GM04503 (cell line): Measurements from ENCODE around the gene PRTN3.
"Not testable (repeated sequence)": the region's sequence is repeated elsewhere in the genome, so short reads cannot be mapped to it uniquely, and the experiment has no call there.

Experiments used
- DNase-seq: peaks from one replicate; pipeline ENCODE4 v3.0.0-alpha.2; 2012; ENCODE audit warnings: low read depth

Gene PRTN3

DNA sequence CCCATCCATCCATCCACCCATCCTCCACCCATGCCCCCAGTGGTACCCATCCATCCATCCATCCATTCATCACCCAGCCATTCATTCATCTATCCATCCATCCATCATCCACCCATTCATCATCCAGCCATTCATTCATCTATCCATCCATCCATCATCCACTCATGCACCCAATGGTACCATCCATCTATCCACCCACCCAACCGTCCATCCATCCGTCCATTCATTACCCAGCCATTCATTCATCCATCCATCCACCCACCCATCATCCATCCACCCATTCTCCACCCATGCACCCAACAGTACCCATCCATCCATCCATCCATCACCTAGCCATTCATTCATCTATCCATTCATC lies 24.3 kb upstream of the PRTN3 start:
- no peak for DNase-seq

- DNase-seq = not testable (repeated sequence)
These were observed 20.6 kb upstream of the PRTN3 start for GRCh38 chr19:820212-820611.

- no peak for DNase-seq
These were observed 19.5 kb upstream of the PRTN3 start for GRCh38 chr19:821231-821824.

DNA sequence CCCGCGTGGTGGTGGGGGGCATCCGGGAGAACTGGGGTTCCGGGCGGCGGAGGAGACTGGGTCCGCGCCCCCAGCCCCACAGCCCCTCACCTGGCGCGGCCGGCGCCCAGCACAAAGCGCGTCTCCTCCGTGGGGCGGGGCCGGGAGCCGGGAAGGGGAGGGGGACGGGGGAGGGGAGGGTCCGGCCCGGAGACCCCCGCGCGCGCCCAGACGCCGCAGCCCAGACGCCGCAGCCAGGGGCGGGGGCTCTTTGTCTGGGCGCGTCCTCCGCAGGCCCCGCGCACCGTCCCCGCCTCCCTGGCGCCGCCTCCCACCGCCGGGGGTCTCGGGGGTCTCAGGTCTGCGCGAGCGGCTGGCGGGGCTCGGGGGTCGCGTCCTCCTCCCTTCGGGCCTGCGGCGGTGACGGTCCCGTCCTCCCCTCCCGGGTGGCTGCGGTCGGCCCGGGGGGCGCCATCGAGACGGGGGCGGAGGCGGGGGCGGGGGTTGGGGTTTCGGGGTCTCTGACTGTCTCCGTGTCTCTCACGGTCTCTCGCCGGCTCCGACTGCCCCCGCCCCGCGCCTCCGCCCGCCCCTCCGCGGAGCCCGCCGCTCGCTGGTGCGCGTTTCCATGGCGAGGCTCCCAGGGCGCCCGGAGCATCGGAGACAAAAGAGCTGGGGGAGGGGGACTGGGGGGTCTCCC lies 18.8 kb upstream of the PRTN3 start, which contains the start of gene PLPPR3:
Gene PLPPR3 (minus strand): TSS at position 131 of the 679 bp plus-strand sequence. CDS start 396 bp downstream, outside the sequence.
- DNase-seq = no peak

DNA sequence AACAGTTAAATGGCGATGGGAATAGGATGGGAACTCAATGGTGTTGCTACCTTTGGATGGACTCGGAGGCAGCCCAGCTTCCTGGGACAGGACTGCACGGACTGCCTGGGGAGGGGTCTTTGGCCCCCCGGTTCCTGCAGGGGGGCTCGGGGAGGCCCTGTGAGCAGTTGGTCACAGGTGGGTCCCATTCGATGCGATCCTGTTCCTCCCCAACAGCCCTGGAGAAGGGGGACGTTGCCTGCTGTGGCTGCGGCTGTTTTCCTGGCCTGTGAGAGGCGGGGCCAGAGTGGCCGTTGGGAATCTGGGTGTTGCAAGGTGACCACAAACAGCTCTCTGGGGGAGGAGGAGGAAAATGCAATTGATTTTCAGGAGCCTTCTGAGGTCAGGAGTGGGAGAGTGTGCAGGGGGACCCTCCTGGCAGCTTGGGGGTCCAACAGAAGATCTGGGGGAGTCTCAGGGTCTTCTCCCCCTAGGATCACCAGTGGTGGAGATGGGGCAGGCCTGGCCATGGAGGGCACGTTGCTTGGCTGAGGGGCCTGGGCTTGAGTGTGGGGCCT lies 17.2 kb upstream of the PRTN3 start:
- no peak for DNase-seq

- DNase-seq = no peak
These were observed 15.9 kb upstream of the PRTN3 start for GRCh38 chr19:824885-825284.

DNA sequence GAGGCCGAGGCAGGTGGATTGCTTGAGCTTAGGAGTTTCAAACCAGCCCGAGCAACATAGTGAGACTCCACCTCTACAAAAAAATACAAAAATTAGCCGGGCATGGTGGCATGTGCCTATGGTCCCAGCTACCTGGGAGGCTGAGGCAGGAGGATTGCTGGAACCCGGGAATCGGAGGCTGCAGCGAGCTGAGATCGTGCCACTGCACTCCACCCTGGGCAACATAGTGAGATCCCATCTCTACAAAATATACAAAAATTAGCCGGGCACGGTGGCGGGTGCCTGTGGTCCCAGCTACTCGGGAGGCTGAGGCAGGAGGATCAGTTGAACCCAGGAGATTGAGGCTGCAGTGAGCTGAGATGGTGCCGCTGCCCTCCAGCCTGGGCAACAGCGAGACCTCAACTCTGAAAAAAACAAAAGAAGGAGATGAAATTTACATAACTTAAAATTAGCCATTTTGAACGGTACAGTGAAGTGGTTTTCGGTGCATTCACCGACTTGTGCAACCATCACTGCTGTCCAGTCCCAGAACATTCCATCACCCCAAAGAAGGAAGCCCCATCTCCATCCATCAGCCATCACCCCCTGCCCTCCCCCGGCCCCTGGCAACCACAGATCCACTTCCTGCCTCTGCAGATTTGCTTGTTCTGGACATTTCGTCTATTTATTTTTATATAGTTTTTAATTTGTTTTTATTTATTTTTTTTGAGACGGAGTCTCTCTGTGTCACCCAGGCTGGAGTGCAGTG lies 14.7 kb upstream of the PRTN3 start:
- DNase-seq = no peak

DNA sequence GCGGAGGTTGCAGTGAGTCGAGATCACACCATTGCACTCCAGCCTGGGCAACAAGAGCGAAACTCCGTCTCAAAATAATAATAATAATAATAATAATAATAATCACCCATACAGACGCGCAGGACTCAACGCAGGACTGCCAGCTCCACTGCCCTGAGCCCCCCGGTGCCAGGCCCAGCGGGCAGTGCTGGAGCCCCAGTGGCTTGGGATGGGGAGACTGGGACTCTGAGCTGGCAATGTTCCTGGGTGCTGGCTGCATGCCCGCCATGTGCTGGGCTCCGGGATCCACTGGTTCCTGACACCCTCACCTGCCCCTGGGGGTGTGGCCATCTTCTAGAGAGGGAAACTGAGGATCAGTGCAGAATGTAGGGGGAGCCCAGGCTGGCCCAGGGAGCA lies 13.5 kb upstream of the PRTN3 start:
- DNase-seq = no peak

DNA sequence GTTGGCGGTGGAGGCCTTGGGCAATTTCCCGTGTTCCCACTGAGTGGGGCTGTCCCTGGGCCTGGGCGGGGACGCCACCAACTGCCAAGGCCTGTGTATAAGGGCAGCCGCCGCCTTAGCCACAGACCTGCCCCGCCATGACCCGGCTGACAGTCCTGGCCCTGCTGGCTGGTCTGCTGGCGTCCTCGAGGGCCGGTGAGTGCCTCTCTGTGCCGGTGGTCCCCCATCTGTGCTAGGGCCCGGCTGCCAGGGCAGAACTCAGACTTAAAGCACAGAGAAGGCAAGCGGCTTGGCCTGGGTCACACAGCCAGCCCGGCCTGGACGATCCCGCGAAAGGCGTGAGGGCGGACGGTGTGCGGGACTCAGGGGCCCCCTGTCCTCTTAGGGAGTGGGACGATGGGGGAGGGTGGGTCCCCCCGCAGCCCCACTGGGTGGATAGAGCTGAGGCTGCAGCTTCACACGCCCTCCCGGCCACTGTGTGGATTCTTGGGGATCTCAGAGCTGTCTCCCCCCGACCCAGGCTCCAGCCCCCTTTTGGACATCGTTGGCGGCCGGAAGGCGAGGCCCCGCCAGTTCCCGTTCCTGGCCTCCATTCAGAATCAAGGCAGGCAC lies 13.0 kb upstream of the PRTN3 start, which contains the start of gene AZU1:
Gene AZU1 (plus strand): TSS at position 128 of the 612 bp plus-strand sequence. CDS start 10 bp downstream, at position 138.
- DNase-seq = no peak

GRCh38 chr19:829129-829758 lies 11.6 kb upstream of the PRTN3 start:
- no peak for DNase-seq

GRCh38 chr19:831407-832369 lies 9.1 kb upstream of the PRTN3 start:
- DNase-seq = no peak

- no peak for DNase-seq
These were observed 6.6 kb upstream of the PRTN3 start for GRCh38 chr19:834216-834615.

GRCh38 chr19:835210-835810 lies 5.5 kb upstream of the PRTN3 start:
- DNase-seq = no peak

- not testable (repeated sequence) for DNase-seq
These were observed 2.0 kb downstream of the PRTN3 start for GRCh38 chr19:842802-843179.

GRCh38 chr19:843180-843835 lies 2.5 kb downstream of the PRTN3 start:
- no peak for DNase-seq

- no peak for DNase-seq
These were observed 3.2 kb downstream of the PRTN3 start for GRCh38 chr19:843836-844545.

GRCh38 chr19:844546-844971 lies 3.8 kb downstream of the PRTN3 start:
- DNase-seq = no peak

- DNase-seq = no peak
These were observed 5.1 kb downstream of the PRTN3 start for GRCh38 chr19:845707-846521.
